HepG2 (cell line): ENCODE measurements around the gene FPGS. TPM values are rescaled to one million over a fixed set of nuclear protein-coding genes. Genes with fewer than 3 reads are reported as not detected.

Experiments used
- ARNTL ChIP-seq: sonication (generic); formaldehyde crosslinking; IDR thresholded peaks from 2 replicates; pipeline ENCODE4 v1.4.0; 2020; ENCODE audit warnings: mild to moderate bottlenecking, missing genetic modification reagents
- CHCHD3 ChIP-seq: sonication (generic); formaldehyde crosslinking; IDR thresholded peaks from 2 replicates; pipeline ENCODE4 v1.8.0; 2022; ENCODE audit warnings: mild to moderate bottlenecking, missing genetic modification reagents, moderate library complexity
- FOXO1 ChIP-seq: sonication (generic); formaldehyde crosslinking; IDR thresholded peaks from 2 replicates; pipeline ENCODE4 v1.4.0; 2020; ENCODE audit warnings: missing genetic modification reagents
- GTF2F1 ChIP-seq: fragments of 150-350 bp; IDR thresholded peaks from 2 replicates; pipeline ENCODE4 v1.6.1; 2014; ENCODE audit warnings: low read length
- HMG20B ChIP-seq: conservative IDR thresholded peaks from 2 replicates; pipeline ENCODE4 v1.6.1; 2016; ENCODE audit warnings: missing genetic modification reagents, missing compliant biosample characterization
- MTF1 ChIP-seq: sonication (generic); formaldehyde crosslinking; IDR thresholded peaks from 2 replicates; pipeline ENCODE4 v1.5.0; 2020; ENCODE audit warnings: missing genetic modification reagents
- RXRA ChIP-seq: sonication (generic); formaldehyde crosslinking; IDR thresholded peaks from 2 replicates; pipeline ENCODE4 v1.5.1; 2020; ENCODE audit warnings: missing genetic modification reagents
- SIN3B ChIP-seq: fragments of 150-350 bp; IDR thresholded peaks from 2 replicates; pipeline ENCODE4 v1.6.1; 2014; ENCODE audit warnings: low read length
- SIX1 ChIP-seq: sonication (generic); formaldehyde crosslinking; IDR thresholded peaks from 2 replicates; pipeline ENCODE4 v1.4.0; 2020; ENCODE audit warnings: missing genetic modification reagents, borderline replicate concordance
- SP4 ChIP-seq: sonication (generic); formaldehyde crosslinking; IDR thresholded peaks from 2 replicates; pipeline ENCODE4 v1.8.1; 2023; ENCODE audit warnings: mild to moderate bottlenecking, missing genetic modification reagents
- ZC3H13 ChIP-seq: sonication (generic); formaldehyde crosslinking; IDR thresholded peaks from 2 replicates; pipeline ENCODE4 v1.8.1; 2023; ENCODE audit warnings: mild to moderate bottlenecking, missing genetic modification reagents, moderate library complexity
- ZFP37 ChIP-seq: sonication (generic); formaldehyde crosslinking; IDR thresholded peaks from 2 replicates; pipeline ENCODE4 v1.4.0; 2020; ENCODE audit warnings: missing genetic modification reagents, borderline replicate concordance
- ZMAT3 ChIP-seq: sonication (generic); formaldehyde crosslinking; conservative IDR thresholded peaks from 2 replicates; pipeline ENCODE4 v1.7.0; 2021; ENCODE audit warnings: missing genetic modification reagents
- ZNF180 ChIP-seq: sonication (generic); formaldehyde crosslinking; IDR thresholded peaks from 2 replicates; pipeline ENCODE4 v1.4.0; 2020; ENCODE audit warnings: low read depth, missing genetic modification reagents, borderline replicate concordance
- ZNF205 ChIP-seq: IDR thresholded peaks from 2 replicates; pipeline ENCODE4 v1.6.1; 2018; ENCODE audit warnings: missing biosample characterization, missing genetic modification reagents
- ZNF274 ChIP-seq: sonication (generic); formaldehyde crosslinking; IDR thresholded peaks from 2 replicates; pipeline ENCODE4 v1.5.1; 2020; ENCODE audit warnings: mild to moderate bottlenecking, missing genetic modification reagents
- ZNF30 ChIP-seq: sonication (generic); formaldehyde crosslinking; IDR thresholded peaks from 2 replicates; pipeline ENCODE4 v1.5.0; 2020; ENCODE audit warnings: mild to moderate bottlenecking, missing genetic modification reagents
- ZNF33A ChIP-seq: sonication (generic); formaldehyde crosslinking; IDR thresholded peaks from 2 replicates; pipeline ENCODE4 v1.5.1; 2020; ENCODE audit warnings: missing genetic modification reagents, mild to moderate bottlenecking, moderate library complexity, borderline replicate concordance
- ZNF567 ChIP-seq: sonication (generic); formaldehyde crosslinking; IDR thresholded peaks from 2 replicates; pipeline ENCODE4 v1.8.1; 2023; ENCODE audit warnings: mild to moderate bottlenecking, missing genetic modification reagents, borderline replicate concordance
- ZNF883 ChIP-seq: sonication (generic); formaldehyde crosslinking; IDR thresholded peaks from 2 replicates; pipeline ENCODE4 v1.5.1; 2020; ENCODE audit warnings: mild to moderate bottlenecking, missing genetic modification reagents; ENCODE audit errors: not compliant biosample characterization
- ZSCAN31 ChIP-seq: sonication (generic); formaldehyde crosslinking; IDR thresholded peaks from 2 replicates; pipeline ENCODE4 v1.5.0; 2020; ENCODE audit warnings: low read depth, mild to moderate bottlenecking, missing genetic modification reagents
- polyA plus RNA-seq, 8 experiments: library from polyadenylated mRNA; depleted of rRNA in 3 of 8; stranded (reverse) in 7 of 8; unstranded in 1 of 8; fragments of >200 nt; fragmentation: Illumina TruSeq in 4 of 8; extraction: Trizol in 4 of 8; gene quantifications; 2 replicates each; pipeline versions ENCODE4 v1.2.1 to v1.2.3, GENCODE V29; 2011 to 2016; ENCODE audit warnings: low read depth in 4 of 8, missing spikeins in 1 of 8, mixed read lengths in 1 of 8; ENCODE audit not compliant: insufficient read depth in 1 of 8
- total RNA-seq, 5 experiments: library from RNA; depleted of rRNA; stranded (reverse); fragments of >200 nt; fragmentation: Illumina TruSeq; extraction: Trizol; gene quantifications; 2 replicates each; pipeline ENCODE4 v1.2.3, GENCODE V29; 2016; ENCODE audit warnings: low read depth in 1 of 5
- TF ChIP-seq, protein P1 (sequence below): sonication (generic); formaldehyde crosslinking; IDR thresholded peaks from 2 replicates; pipeline ENCODE4 v1.4.0; 2020; ENCODE audit warnings: missing genetic modification reagents
- TF ChIP-seq, protein P2 (sequence below): sonication (generic); formaldehyde crosslinking; IDR thresholded peaks from 2 replicates; pipeline ENCODE4 v1.4.0; 2020; ENCODE audit warnings: low read depth, mild to moderate bottlenecking, missing genetic modification reagents
- TF ChIP-seq, protein P3 (sequence below): sonication (generic); formaldehyde crosslinking; IDR thresholded peaks from 2 replicates; pipeline ENCODE4 v1.4.0; 2020; ENCODE audit warnings: missing genetic modification reagents, borderline replicate concordance

FPGS gene
- total and polyA plus RNA-seq, 2 of the 13 experiments (the other 11 are each of a cell fraction or from before 2014, with no cell fraction given), result 35.6 to 36.8 TPM

DNA sequence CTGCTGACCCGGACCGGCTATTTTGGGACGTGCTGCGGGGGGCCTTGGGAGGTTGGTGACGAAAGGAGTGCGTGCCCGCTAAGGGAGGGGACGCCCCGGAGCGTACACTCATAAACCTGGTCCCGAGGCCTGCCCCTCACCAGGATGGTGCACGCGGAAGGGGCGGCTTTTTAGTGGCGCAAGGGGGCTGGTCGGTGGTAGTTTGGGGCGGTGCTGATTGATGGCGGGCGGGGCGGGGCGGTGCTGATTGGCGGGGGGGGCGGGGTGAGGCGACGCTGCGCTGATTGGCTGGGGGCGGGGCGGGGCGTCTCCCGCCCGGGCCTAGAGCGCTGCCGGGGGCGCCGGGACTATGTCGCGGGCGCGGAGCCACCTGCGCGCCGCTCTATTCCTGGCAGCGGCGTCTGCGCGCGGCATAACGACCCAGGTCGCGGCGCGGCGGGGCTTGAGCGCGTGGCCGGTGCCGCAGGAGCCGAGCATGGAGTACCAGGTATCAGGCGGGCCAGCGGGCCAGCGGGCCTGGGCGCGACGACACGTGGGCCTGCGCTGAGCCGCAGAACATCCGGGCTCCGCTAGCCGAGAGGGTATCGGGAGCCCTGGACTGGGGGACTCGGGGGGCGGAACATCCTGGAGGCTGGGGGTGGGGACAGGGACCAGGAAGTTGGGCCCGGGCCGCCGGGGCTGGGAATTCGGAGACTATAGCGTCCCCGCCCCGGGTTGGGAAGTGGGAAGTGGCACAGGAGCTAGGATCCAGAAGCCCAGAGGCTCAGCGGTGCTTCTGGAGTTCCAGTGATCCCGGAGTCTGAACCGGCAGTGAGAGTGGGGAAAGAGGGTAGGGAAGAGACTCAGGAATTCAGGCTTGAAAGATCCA, at the start of gene FPGS (continued):
- TF ChIP-seq, protein P1, sequence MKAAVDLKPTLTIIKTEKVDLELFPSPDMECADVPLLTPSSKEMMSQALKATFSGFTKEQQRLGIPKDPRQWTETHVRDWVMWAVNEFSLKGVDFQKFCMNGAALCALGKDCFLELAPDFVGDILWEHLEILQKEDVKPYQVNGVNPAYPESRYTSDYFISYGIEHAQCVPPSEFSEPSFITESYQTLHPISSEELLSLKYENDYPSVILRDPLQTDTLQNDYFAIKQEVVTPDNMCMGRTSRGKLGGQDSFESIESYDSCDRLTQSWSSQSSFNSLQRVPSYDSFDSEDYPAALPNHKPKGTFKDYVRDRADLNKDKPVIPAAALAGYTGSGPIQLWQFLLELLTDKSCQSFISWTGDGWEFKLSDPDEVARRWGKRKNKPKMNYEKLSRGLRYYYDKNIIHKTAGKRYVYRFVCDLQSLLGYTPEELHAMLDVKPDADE (CRISPR knock-in tag), result 0 out of 2 replicates have a peak, but pooled peaks have one; percentile 60
- no peak for TF ChIP-seq FOXO1 (CRISPR knock-in tag)
- peak; percentile 92 for TF ChIP-seq SP4
- no peak for TF ChIP-seq MTF1 (CRISPR knock-in tag)
- no peak for TF ChIP-seq HMG20B (CRISPR knock-in tag)
- no peak; the same call in 1 of the 2 replicates for TF ChIP-seq ZC3H13
- no peak for TF ChIP-seq ZNF205
- TF ChIP-seq GTF2F1, result no peak
- peak; percentile 71; the same call in 1 of the 2 replicates for TF ChIP-seq ARNTL (CRISPR knock-in tag)
- TF ChIP-seq ZNF33A (CRISPR knock-in tag), result no peak
- no peak for TF ChIP-seq RXRA (CRISPR knock-in tag)
- TF ChIP-seq ZNF30 (CRISPR knock-in tag), result no peak
- TF ChIP-seq, protein P2, sequence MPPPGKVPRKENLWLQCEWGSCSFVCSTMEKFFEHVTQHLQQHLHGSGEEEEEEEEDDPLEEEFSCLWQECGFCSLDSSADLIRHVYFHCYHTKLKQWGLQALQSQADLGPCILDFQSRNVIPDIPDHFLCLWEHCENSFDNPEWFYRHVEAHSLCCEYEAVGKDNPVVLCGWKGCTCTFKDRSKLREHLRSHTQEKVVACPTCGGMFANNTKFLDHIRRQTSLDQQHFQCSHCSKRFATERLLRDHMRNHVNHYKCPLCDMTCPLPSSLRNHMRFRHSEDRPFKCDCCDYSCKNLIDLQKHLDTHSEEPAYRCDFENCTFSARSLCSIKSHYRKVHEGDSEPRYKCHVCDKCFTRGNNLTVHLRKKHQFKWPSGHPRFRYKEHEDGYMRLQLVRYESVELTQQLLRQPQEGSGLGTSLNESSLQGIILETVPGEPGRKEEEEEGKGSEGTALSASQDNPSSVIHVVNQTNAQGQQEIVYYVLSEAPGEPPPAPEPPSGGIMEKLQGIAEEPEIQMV (CRISPR knock-in tag), result peak; percentile 35; the same call in 1 of the 2 replicates
- TF ChIP-seq ZNF567 (CRISPR knock-in tag), result 0 out of 2 replicates have a peak, but pooled peaks have one; percentile 79
- TF ChIP-seq ZNF883 (CRISPR knock-in tag), result no peak
- TF ChIP-seq ZMAT3 (CRISPR knock-in tag), result no peak
- no peak for TF ChIP-seq ZNF180 (CRISPR knock-in tag)
- TF ChIP-seq SIX1, result no peak
- no peak; the same call in 1 of the 2 replicates for TF ChIP-seq ZSCAN31 (CRISPR knock-in tag)
- no peak for TF ChIP-seq ZFP37 (CRISPR knock-in tag)
- no peak for TF ChIP-seq CHCHD3 (CRISPR knock-in tag)
- 0 out of 2 replicates have a peak, but pooled peaks have one; percentile 58 for TF ChIP-seq ZNF274 (CRISPR knock-in tag)
- TF ChIP-seq, protein P3, sequence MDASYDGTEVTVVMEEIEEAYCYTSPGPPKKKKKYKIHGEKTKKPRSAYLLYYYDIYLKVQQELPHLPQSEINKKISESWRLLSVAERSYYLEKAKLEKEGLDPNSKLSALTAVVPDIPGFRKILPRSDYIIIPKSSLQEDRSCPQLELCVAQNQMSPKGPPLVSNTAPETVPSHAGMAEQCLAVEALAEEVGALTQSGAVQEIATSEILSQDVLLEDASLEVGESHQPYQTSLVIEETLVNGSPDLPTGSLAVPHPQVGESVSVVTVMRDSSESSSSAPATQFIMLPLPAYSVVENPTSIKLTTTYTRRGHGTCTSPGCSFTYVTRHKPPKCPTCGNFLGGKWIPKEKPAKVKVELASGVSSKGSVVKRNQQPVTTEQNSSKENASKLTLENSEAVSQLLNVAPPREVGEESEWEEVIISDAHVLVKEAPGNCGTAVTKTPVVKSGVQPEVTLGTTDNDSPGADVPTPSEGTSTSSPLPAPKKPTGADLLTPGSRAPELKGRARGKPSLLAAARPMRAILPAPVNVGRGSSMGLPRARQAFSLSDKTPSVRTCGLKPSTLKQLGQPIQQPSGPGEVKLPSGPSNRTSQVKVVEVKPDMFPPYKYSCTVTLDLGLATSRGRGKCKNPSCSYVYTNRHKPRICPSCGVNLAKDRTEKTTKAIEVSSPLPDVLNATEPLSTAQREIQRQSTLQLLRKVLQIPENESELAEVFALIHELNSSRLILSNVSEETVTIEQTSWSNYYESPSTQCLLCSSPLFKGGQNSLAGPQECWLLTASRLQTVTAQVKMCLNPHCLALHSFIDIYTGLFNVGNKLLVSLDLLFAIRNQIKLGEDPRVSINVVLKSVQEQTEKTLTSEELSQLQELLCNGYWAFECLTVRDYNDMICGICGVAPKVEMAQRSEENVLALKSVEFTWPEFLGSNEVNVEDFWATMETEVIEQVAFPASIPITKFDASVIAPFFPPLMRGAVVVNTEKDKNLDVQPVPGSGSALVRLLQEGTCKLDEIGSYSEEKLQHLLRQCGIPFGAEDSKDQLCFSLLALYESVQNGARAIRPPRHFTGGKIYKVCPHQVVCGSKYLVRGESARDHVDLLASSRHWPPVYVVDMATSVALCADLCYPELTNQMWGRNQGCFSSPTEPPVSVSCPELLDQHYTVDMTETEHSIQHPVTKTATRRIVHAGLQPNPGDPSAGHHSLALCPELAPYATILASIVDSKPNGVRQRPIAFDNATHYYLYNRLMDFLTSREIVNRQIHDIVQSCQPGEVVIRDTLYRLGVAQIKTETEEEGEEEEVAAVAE (CRISPR knock-in tag), result no peak
- no peak for TF ChIP-seq SIN3B
